Loucy (cell line): ENCODE results near the gene ABCC9.

Source experiments
- H2AFZ ChIP-seq: fragments of 200-600 bp; sonication (generic); 2 replicates; pipeline ENCODE4 v1.6.0; 2016; ENCODE audit warnings: antibody characterized with exemption, mild to moderate bottlenecking, low read length, moderate library complexity
- H3F3A ChIP-seq: fragments of 200-600 bp; 2 replicates; pipeline ENCODE4 v1.6.0; 2016; ENCODE audit warnings: antibody characterized with exemption, low read depth, mild to moderate bottlenecking
- H3K27me3 ChIP-seq: fragments of 200-600 bp; sonication (generic); 2 replicates; pipeline ENCODE4 v1.6.1; 2014; ENCODE audit warnings: low read length, mild to moderate bottlenecking; ENCODE audit not compliant: insufficient read depth, poor library complexity, severe bottlenecking
- H3K36me3 ChIP-seq: fragments of 200-600 bp; sonication (generic); 2 replicates; pipeline ENCODE4 v1.6.1; 2016; ENCODE audit warnings: low read length; ENCODE audit not compliant: insufficient read depth
- H3K4me1 ChIP-seq: fragments of 200-600 bp; sonication (generic); 2 replicates; pipeline ENCODE4 v1.5.1; 2014; ENCODE audit warnings: low read length, mild to moderate bottlenecking; ENCODE audit not compliant: insufficient read depth, poor library complexity, severe bottlenecking
- H3K4me2 ChIP-seq: fragments of 200-600 bp; sonication (generic); 2 replicates; pipeline ENCODE4 v1.6.0; 2014; ENCODE audit warnings: antibody characterized with exemption, low read length, low read depth, mild to moderate bottlenecking; ENCODE audit not compliant: poor library complexity, severe bottlenecking
- H3K4me3 ChIP-seq: fragments of 200-600 bp; sonication (generic); 2 replicates; pipeline ENCODE4 v1.5.1; 2014; ENCODE audit warnings: low read length, mild to moderate bottlenecking, mixed read lengths; ENCODE audit not compliant: poor library complexity, severe bottlenecking
- H3K79me2 ChIP-seq: fragments of 200-600 bp; sonication (generic); 2 replicates; pipeline ENCODE4 v1.6.1; 2014; ENCODE audit warnings: low read length; ENCODE audit not compliant: insufficient read depth
- H3K9ac ChIP-seq: fragments of 200-600 bp; sonication (generic); 2 replicates; pipeline ENCODE4 v1.6.0; 2014; ENCODE audit warnings: mild to moderate bottlenecking, low read depth, low read length, moderate library complexity; ENCODE audit not compliant: poor library complexity, severe bottlenecking
- H3K9me2 ChIP-seq: fragments of 200-600 bp; sonication (generic); replicated peaks from 2 replicates; pipeline ENCODE4 v1.6.1; 2016; ENCODE audit warnings: low read depth, low read length, mixed read lengths
- H3K9me3 ChIP-seq: fragments of 200-600 bp; sonication (generic); 2 replicates; pipeline ENCODE4 v1.6.1; 2014; ENCODE audit warnings: mild to moderate bottlenecking, antibody characterized with exemption, low read length, low read depth; ENCODE audit not compliant: insufficient read depth
- H4K20me1 ChIP-seq: fragments of 200-600 bp; sonication (generic); 2 replicates; pipeline ENCODE4 v1.6.0; 2014; ENCODE audit warnings: antibody characterized with exemption, low read length, mild to moderate bottlenecking; ENCODE audit not compliant: insufficient read depth, poor library complexity, severe bottlenecking
- CTCF ChIP-seq: fragments of 200-600 bp; sonication (generic); conservative IDR thresholded peaks from 2 replicates; pipeline ENCODE4 v1.5.1; 2014; ENCODE audit warnings: mild to moderate bottlenecking, antibody characterized with exemption, low read length
- EZH2phosphoT487 ChIP-seq: fragments of 200-600 bp; IDR thresholded peaks from 2 replicates; pipeline ENCODE4 v1.6.1; 2018; ENCODE audit warnings: antibody characterized with exemption, mild to moderate bottlenecking, moderate library complexity, borderline replicate concordance

Gene ABCC9

GRCh38 chr12:21983095-21983494, 41.9 kb upstream of the ABCC9 start:
- TF ChIP-seq EZH2phosphoT487 (no peak), CTCF (no peak)
- H2AFZ ChIP-seq, result no peak overlapping the region

GRCh38 chr12:21980544-21980943, 39.3 kb upstream of the ABCC9 start:
- Histone ChIP-seq H3K9me3 (no peaks in the 10 kb centered on the region), H3K9me2 (no peaks in the 10 kb centered on the region; the same call in 1 of the 2 replicates), H3K4me1 (no peaks in the 10 kb centered on the region), H4K20me1 (no peaks in the 10 kb centered on the region), H3F3A (no peaks in the 10 kb centered on the region), H3K4me2 (no peak overlapping the region), H3K4me3 (no peak overlapping the region), H3K36me3 (no peaks in the 10 kb centered on the region), H3K27me3 (no peaks in the 10 kb centered on the region), H3K9ac (no peak overlapping the region), H2AFZ (no peak overlapping the region), H3K79me2 (no peaks in the 10 kb centered on the region)
- TF ChIP-seq CTCF (no peak), EZH2phosphoT487 (no peak)

More at GRCh38 chr12:21983095-21983494, 41.9 kb upstream of the ABCC9 start:
- H3K4me3 ChIP-seq, result no peak overlapping the region
- no peak overlapping the region for H3K9ac ChIP-seq
- H3K4me1 ChIP-seq, result no peaks in the 10 kb centered on the region
- no peaks in the 10 kb centered on the region for H3F3A ChIP-seq
- H3K79me2 ChIP-seq, result no peaks in the 10 kb centered on the region
- peaks cover 10% of the 10 kb centered on the region for H3K27me3 ChIP-seq
- H3K36me3 ChIP-seq, result no peaks in the 10 kb centered on the region
- no peaks in the 10 kb centered on the region for H4K20me1 ChIP-seq
- H3K9me2 ChIP-seq, result no peaks in the 10 kb centered on the region; the same call in 1 of the 2 replicates
- no peaks in the 10 kb centered on the region for H3K9me3 ChIP-seq
- H3K4me2 ChIP-seq, result no peak overlapping the region

- H3K9me2 ChIP-seq, result no peaks in the 10 kb centered on the region
- no peak overlapping the region for H3K4me2 ChIP-seq
- no peak overlapping the region for H2AFZ ChIP-seq
- H3K27me3 ChIP-seq, result no peaks in the 10 kb centered on the region
- H4K20me1 ChIP-seq, result no peaks in the 10 kb centered on the region
- H3K9ac ChIP-seq, result no peak overlapping the region
- H3K36me3 ChIP-seq, result no peaks in the 10 kb centered on the region
- H3F3A ChIP-seq, result no peaks in the 10 kb centered on the region
- no peaks in the 10 kb centered on the region for H3K4me1 ChIP-seq
- no peaks in the 10 kb centered on the region for H3K79me2 ChIP-seq
- H3K4me3 ChIP-seq, result no peak overlapping the region
- TF ChIP-seq EZH2phosphoT487 (no peak), CTCF (no peak)
- H3K9me3 ChIP-seq, result no peaks in the 10 kb centered on the region
Observed at GRCh38 chr12:21975293-21975692, 34.1 kb upstream of the ABCC9 start.
